Left lobe of liver (tissue), 1 donor: ENCODE data around the gene SNUPN. TPM values are rescaled to one million over a fixed set of nuclear protein-coding genes. Genes with fewer than 3 reads are reported as not detected.

ENCODE experiments used
- total RNA-seq: library from RNA; stranded (reverse); gene quantifications from one replicate; pipeline ENCODE4 v1.2.1, GENCODE V29; 2021
- donor health status: DM: no; HTN: yes; CAD: no.

The SNUPN gene
- total RNA-seq, 1 donor from 2014 or later: 10.1 TPM

Other genes with a start within 250 kb of the SNUPN start
- gene SIN3A, start 174.0 kb downstream of the SNUPN start, total RNA-seq: 23.3 TPM
- gene PTPN9, start 46.4 kb downstream of the SNUPN start, total RNA-seq: 9.2 TPM
- 42.0 TPM for gene IMP3, start 14.5 kb upstream of the SNUPN start, total RNA-seq
- 12.7 TPM for gene SNX33, start 22.2 kb upstream of the SNUPN start, total RNA-seq
- 0.23 TPM for gene CSPG4, start 87.1 kb upstream of the SNUPN start, total RNA-seq
- 2.2 TPM for gene UBE2Q2, start 217.7 kb upstream of the SNUPN start, total RNA-seq